A549 (cell line): ENCODE measurements around the gene SLC43A1. TPM values are rescaled to one million over a fixed set of nuclear protein-coding genes. Genes with fewer than 3 reads are reported as not detected.

Source experiments
- ATAC-seq, 2 experiments: fragments of 200-7000 bp in 1 of 2; fragments of >200 bp in 1 of 2; cut with Nextera tagmentation in 1 of 2; cut with Tn5 transposase in 1 of 2; 3 replicates each; pipeline versions ENCODE4 v1.8.0 to v1.9.1; 2018 to 2020; ENCODE audit warnings: mild to moderate bottlenecking in 1 of 2, moderate library complexity in 1 of 2
- CTCF ChIA-PET: fragments of 300-600 bp; sonication (Branson Sonifier 250); formaldehyde crosslinking; extraction: SDS; loops from one replicate; lab custom pipeline; 2021; ENCODE audit warnings: antibody characterized with exemption, inconsistent platforms; lab: Yijun Ruan, JAX
- POLR2A ChIA-PET: fragments of 350-600 bp; formaldehyde crosslinking; extraction: SDS; loops from one replicate; lab custom pipeline; 2021; ENCODE audit warnings: antibody characterized with exemption, inconsistent platforms; lab: Yijun Ruan, JAX
- DNase-seq, 2 experiments: peaks; one replicate each; pipeline versions ENCODE4 v3.0.0 to v3.0.0-alpha.2; 2011 to 2016; ENCODE audit warnings: low read depth in 1 of 2, low spot score in 1 of 2
- FAIRE-seq: peaks from 2 replicates; lab custom pipeline; 2011; peaks lifted over from hg19 to GRCh38; lab: Jason Lieb, UNC
- H3K27ac ChIP-seq, 2 experiments: fragments of >200 bp; sonication (Bioruptor Twin); formaldehyde crosslinking; 3 replicates each; pipeline ENCODE4 v1.5.1; 2016 to 2017
- H3K4me1 ChIP-seq: fragments of >200 bp; sonication (Bioruptor Twin); formaldehyde crosslinking; 3 replicates; pipeline ENCODE4 v1.6.1; 2016
- H3K4me2 ChIP-seq: fragments of >200 bp; sonication (Bioruptor Twin); formaldehyde crosslinking; 3 replicates; pipeline ENCODE4 v1.6.1; 2016
- H3K4me3 ChIP-seq: fragments of >200 bp; sonication (Bioruptor Twin); formaldehyde crosslinking; 3 replicates; pipeline ENCODE4 v1.5.1; 2016
- H3K9me3 ChIP-seq: fragments of >200 bp; sonication (Bioruptor Twin); formaldehyde crosslinking; 3 replicates; pipeline ENCODE4 v1.6.1; 2016
- ATOH8 ChIP-seq: fragments of 250-450 bp; sonication (Bioruptor Pico); IDR thresholded peaks from 2 replicates; pipeline ENCODE4 v1.5.0; 2020; ENCODE audit warnings: low read depth, mild to moderate bottlenecking, moderate library complexity
- BHLHE40 ChIP-seq: IDR thresholded peaks from 2 replicates; pipeline ENCODE4 v1.6.1; 2012; ENCODE audit warnings: low read depth, low read length, inconsistent platforms
- CBX2 ChIP-seq: fragments of 200-600 bp; sonication (generic); IDR thresholded peaks from 2 replicates; pipeline ENCODE4 v1.6.1; 2016; ENCODE audit warnings: low read depth, mild to moderate bottlenecking, borderline replicate concordance
- CBX8 ChIP-seq: fragments of 200-600 bp; sonication (generic); IDR thresholded peaks from 2 replicates; pipeline ENCODE4 v1.6.1; 2016
- E2F6 ChIP-seq: IDR thresholded peaks from 2 replicates; pipeline ENCODE4 v1.6.1; 2012; ENCODE audit warnings: low read depth, borderline replicate concordance
- FOSL2 ChIP-seq, 2 experiments: fragments of 450-650 bp in 1 of 2; fragments of >200 bp in 1 of 2; sonication (Bioruptor Twin) in 1 of 2; formaldehyde crosslinking; IDR thresholded peaks; 2 replicates each; pipeline versions ENCODE4 v1.5.0 to v1.6.1; 2016 to 2020; ENCODE audit warnings: mild to moderate bottlenecking in 1 of 2, moderate library complexity in 1 of 2
- HEYL ChIP-seq: fragments of 250-450 bp; sonication (Bioruptor Pico); IDR thresholded peaks from 2 replicates; pipeline ENCODE4 v1.8.0; 2021; ENCODE audit warnings: mild to moderate bottlenecking, moderate library complexity
- HOXB13 ChIP-seq: fragments of 250-450 bp; sonication (Bioruptor Pico); IDR thresholded peaks from 2 replicates; pipeline ENCODE4 v1.5.0; 2020; ENCODE audit warnings: low read depth, mild to moderate bottlenecking, moderate library complexity
- KDM1A ChIP-seq: fragments of 200-600 bp; sonication (generic); IDR thresholded peaks from 2 replicates; pipeline ENCODE4 v1.6.1; 2016; ENCODE audit warnings: low read depth, mild to moderate bottlenecking
- MAFK ChIP-seq: fragments of 450-650 bp; IDR thresholded peaks from 2 replicates; pipeline ENCODE4 v1.6.1; 2014; ENCODE audit not compliant: partially characterized antibody
- MAZ ChIP-seq: fragments of 150-350 bp; IDR thresholded peaks from 2 replicates; pipeline ENCODE4 v1.6.1; 2014; ENCODE audit warnings: antibody characterized with exemption, low read depth, low read length, borderline replicate concordance
- POLR2A ChIP-seq: IDR thresholded peaks from 2 replicates; pipeline ENCODE4 v1.6.1; 2012; ENCODE audit warnings: mild to moderate bottlenecking, low read length
- POLR2AphosphoS2 ChIP-seq: conservative IDR thresholded peaks from 2 replicates; pipeline ENCODE4 v1.6.1; 2012; ENCODE audit warnings: low read length, improper control_type of control experiment, inconsistent platforms
- RAD21 ChIP-seq, 2 experiments: fragments of >200 bp in 1 of 2; sonication (Bioruptor Twin) in 1 of 2; formaldehyde crosslinking in 1 of 2; IDR thresholded peaks in 1 of 2; conservative IDR thresholded peaks in 1 of 2; 2 replicates in 1 of 2; 3 replicates in 1 of 2; pipeline ENCODE4 v1.6.1; 2012 to 2018; ENCODE audit warnings: inconsistent platforms in 1 of 2
- SMC3 ChIP-seq: fragments of >200 bp; sonication (Bioruptor Twin); formaldehyde crosslinking; IDR thresholded peaks from 3 replicates; pipeline ENCODE4 v1.6.1; 2018; ENCODE audit warnings: inconsistent platforms
- SREBF2 ChIP-seq: fragments of 450-650 bp; IDR thresholded peaks from 2 replicates; pipeline ENCODE4 v1.6.1; 2014; ENCODE audit warnings: mild to moderate bottlenecking, moderate library complexity
- TFCP2L1 ChIP-seq: fragments of 250-450 bp; sonication (Bioruptor Pico); IDR thresholded peaks from 2 replicates; pipeline ENCODE4 v1.5.0; 2021; ENCODE audit warnings: mild to moderate bottlenecking
- USF2 ChIP-seq: fragments of 450-650 bp; IDR thresholded peaks from 2 replicates; pipeline ENCODE4 v1.6.1; 2014; ENCODE audit warnings: antibody characterized with exemption
- ZC3H11A ChIP-seq: fragments of 450-650 bp; IDR thresholded peaks from 2 replicates; pipeline ENCODE4 v1.6.1; 2014; ENCODE audit warnings: antibody characterized with exemption, mild to moderate bottlenecking
- WGBS: methylation state at CpG from one replicate; pipeline ENCODE4 v1.1.6; 2017; ENCODE audit errors: missing lambda C conversion rate; 5-methylcytosine and 5-hydroxymethylcytosine counted together
- polyA plus RNA-seq, 4 experiments: library from polyadenylated mRNA; depleted of rRNA in 3 of 4; stranded (reverse); fragments of >200 nt; fragmentation: RNase III in 1 of 4; extraction: RNeasy Plus Mini Kit Qiagen cat#74134 plus additional on column Dnase treatment in 1 of 4; gene quantifications; 2 replicates in 3 of 4; 3 replicates in 1 of 4; pipeline ENCODE4 v1.2.3, GENCODE V29; 2011 to 2017
- TF ChIP-seq, protein P1 (sequence below): fragments of 200-600 bp; sonication (generic); IDR thresholded peaks from 2 replicates; pipeline ENCODE4 v1.6.1; 2016; ENCODE audit warnings: antibody characterized with exemption, mild to moderate bottlenecking, moderate library complexity

The SLC43A1 gene
- polyA plus RNA-seq, 2 of the 4 experiments (the other 2 are of a cell fraction), result 1.0 to 4.6 TPM

DNA sequence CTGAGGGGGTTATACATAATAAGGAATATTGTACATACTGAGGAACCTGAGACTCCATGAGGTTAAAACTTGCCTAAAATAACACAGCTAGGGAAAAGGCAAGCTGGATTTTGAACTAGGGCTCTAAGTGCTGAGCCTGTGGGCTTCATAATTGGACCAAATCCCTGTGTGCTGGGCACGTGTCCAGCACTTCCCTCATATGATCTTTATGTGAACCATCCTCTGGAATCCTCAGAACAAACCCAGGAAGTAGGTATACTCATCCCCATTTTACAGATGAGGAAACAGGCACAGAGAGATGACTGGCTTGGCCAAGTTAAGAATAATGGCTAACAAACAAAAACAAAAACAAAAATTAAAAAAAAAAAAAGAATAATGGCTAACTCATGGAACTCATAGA is 40.3 kb downstream of the SLC43A1 start:
- peaks cover 56% of the 10 kb centered on the region for H3K4me1 ChIP-seq
- TF ChIP-seq CBX2 (no peak), SMC3 (no peak), HOXB13 (CRISPR knock-in tag) (no peak), SREBF2 (no peak), HEYL (no peak), CBX8 (no peak), MAZ (no peak), FOSL2 (IDR thresholded peaks at IDR 0.05) (no peak), FOSL2 (CRISPR knock-in tag; IDR thresholded peaks at IDR 0.05) (no peak), TFCP2L1 (CRISPR knock-in tag) (no peak), ZC3H11A (no peak), POLR2AphosphoS2 (no peak), BHLHE40 (no peak), POLR2A (no peak), RAD21 (conservative IDR thresholded peaks at IDR 0.05 in 1 of 2, IDR thresholded peaks at IDR 0.05 in 1 of 2) (no peak), KDM1A (no peak), ATOH8 (CRISPR knock-in tag) (no peak), E2F6 (no peak), MAFK (no peak), USF2 (no peak)
- TF ChIP-seq, protein P1, sequence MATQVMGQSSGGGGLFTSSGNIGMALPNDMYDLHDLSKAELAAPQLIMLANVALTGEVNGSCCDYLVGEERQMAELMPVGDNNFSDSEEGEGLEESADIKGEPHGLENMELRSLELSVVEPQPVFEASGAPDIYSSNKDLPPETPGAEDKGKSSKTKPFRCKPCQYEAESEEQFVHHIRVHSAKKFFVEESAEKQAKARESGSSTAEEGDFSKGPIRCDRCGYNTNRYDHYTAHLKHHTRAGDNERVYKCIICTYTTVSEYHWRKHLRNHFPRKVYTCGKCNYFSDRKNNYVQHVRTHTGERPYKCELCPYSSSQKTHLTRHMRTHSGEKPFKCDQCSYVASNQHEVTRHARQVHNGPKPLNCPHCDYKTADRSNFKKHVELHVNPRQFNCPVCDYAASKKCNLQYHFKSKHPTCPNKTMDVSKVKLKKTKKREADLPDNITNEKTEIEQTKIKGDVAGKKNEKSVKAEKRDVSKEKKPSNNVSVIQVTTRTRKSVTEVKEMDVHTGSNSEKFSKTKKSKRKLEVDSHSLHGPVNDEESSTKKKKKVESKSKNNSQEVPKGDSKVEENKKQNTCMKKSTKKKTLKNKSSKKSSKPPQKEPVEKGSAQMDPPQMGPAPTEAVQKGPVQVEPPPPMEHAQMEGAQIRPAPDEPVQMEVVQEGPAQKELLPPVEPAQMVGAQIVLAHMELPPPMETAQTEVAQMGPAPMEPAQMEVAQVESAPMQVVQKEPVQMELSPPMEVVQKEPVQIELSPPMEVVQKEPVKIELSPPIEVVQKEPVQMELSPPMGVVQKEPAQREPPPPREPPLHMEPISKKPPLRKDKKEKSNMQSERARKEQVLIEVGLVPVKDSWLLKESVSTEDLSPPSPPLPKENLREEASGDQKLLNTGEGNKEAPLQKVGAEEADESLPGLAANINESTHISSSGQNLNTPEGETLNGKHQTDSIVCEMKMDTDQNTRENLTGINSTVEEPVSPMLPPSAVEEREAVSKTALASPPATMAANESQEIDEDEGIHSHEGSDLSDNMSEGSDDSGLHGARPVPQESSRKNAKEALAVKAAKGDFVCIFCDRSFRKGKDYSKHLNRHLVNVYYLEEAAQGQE, result no peak
- TF ChIP-seq, all 56 proteins: peak for 0
- no peak overlapping the region for H3K27ac ChIP-seq
- CTCF ChIA-PET, result interaction anchor here (0.8 to 8.7 kb wide), 8 partner anchors 7 to 169 kb away, joined by 3 to 102 read pairs (median 8); partner anchors contain the start of gene RTN4RL2
- ATAC-seq (no peak), DNase-seq (no peak), FAIRE-seq (no peak)
- POLR2A ChIA-PET, result no interaction called here
- 78% methylated on average over 1 of the region's 1 CpG for WGBS
- H3K9me3 ChIP-seq, result no peaks in the 10 kb centered on the region
- H3K4me2 ChIP-seq, result no peak overlapping the region
- no peak overlapping the region for H3K4me3 ChIP-seq

GRCh38 chr11:57474803-57475115 is 40.7 kb downstream of the SLC43A1 start:
- Histone ChIP-seq H3K9me3 (no peaks in the 10 kb centered on the region), H3K4me3 (no peak overlapping the region), H3K27ac (no peak overlapping the region), H3K4me1 (peaks cover 52% of the 10 kb centered on the region), H3K4me2 (no peak overlapping the region)
- no peak for TF ChIP-seq HEYL
- ATAC-seq (no peak), DNase-seq (no peak), FAIRE-seq (no peak)
- POLR2A ChIA-PET, result no interaction called here
- CTCF ChIA-PET, result interaction anchor here (0.8 to 8.7 kb wide), 8 partner anchors 8 to 169 kb away, joined by 3 to 102 read pairs (median 8); partner anchors contain the start of gene RTN4RL2
- WGBS, result 87% methylated on average over 3 of the region's 5 CpGs
